ENCODE data around the gene APH1B. TPM values are rescaled to one million over a fixed set of nuclear protein-coding genes. Genes with fewer than 3 reads are reported as not detected.

The APH1B gene
- total and polyA plus RNA-seq, 9 of the 15 experiments (the other 6 are each of a cell fraction or from before 2014, with no cell fraction given): 5.1 to 9.7 (median 7.0) TPM

GRCh38 chr15:63318344-63318743 is 40.9 kb downstream of the APH1B start:
- Histone ChIP-seq H3K79me2 (ENCODE audit: control insufficient read depth, insufficient read depth, low read length) (no peaks in the 10 kb centered on the region), H3K9me3 (replicated peaks; ENCODE audit: control insufficient read depth, insufficient read depth, low read depth, low read length) (no peaks in the 10 kb centered on the region), H3K4me2 (ENCODE audit: insufficient read depth, low read length) (no peak overlapping the region), H3K27ac (ENCODE audit: extremely low read depth, low read depth, low read length) (no peak overlapping the region), H3K36me3 (ENCODE audit: control insufficient read depth, insufficient read depth, low read length) (no peaks in the 10 kb centered on the region), H3K27me3 (ENCODE audit: control insufficient read depth in 2 of 2, insufficient read depth in 2 of 2, low read length in 2 of 2) (no peaks in the 10 kb centered on the region), H2AFZ (ENCODE audit: low read depth, low read length) (no peak overlapping the region), H3K9ac (ENCODE audit: insufficient read depth in 1 of 2, low read depth in 2 of 2, low read length in 2 of 2) (no peak overlapping the region), H3K9me1 (ENCODE audit: control insufficient read depth, insufficient read depth, low read length) (no peaks in the 10 kb centered on the region), H4K20me1 (replicated peaks; ENCODE audit: control insufficient read depth, insufficient read depth, low read length) (no peaks in the 10 kb centered on the region), H3K4me3 (no peak overlapping the region), H3K4me1 (replicated peaks in 1 of 2; ENCODE audit: control insufficient read depth in 2 of 2, insufficient read depth in 2 of 2, low read length in 2 of 2) (peaks cover 0 to 6% of the 10 kb centered on the region in 2 experiments; a peak in 1 of 5 replicates)
- no peak for DNase-seq (ENCODE audit: extremely low read depth in 1 of 4, low spot score in 3 of 4)
- no peak for ATAC-seq
- intact Hi-C loops (cut with micrococcal nuclease): no loop called here
- ChIA-PET POLR2A (no interaction called here), CTCF (ENCODE audit: low intra/inter-chr PET ratio) (no interaction called here)
- 48% methylated on average over 4 of the region's 4 CpGs for WGBS (ENCODE audit: insufficient coverage, low coverage, missing lambda C conversion rate)
- no peak for FAIRE-seq
- in situ Hi-C loops (cut with MboI): no loop called here
- BruUV-seq (replicated peaks): no TSS peak
- TF ChIP-seq SRSF9 (IDR thresholded peaks at IDR 0.05; ENCODE audit: borderline replicate concordance, low read depth, low read length) (no peak), ZNF696 (CRISPR knock-in tag; conservative IDR thresholded peaks at IDR 0.05) (no peak), KDM5B (IDR thresholded peaks at IDR 0.05; ENCODE audit: insufficient replicate concordance, low read depth, low read length) (no peak), OTX1 (CRISPR knock-in tag; IDR thresholded peaks at IDR 0.05) (no peak), ZBTB7A (IDR thresholded peaks at IDR 0.05; ENCODE audit: borderline replicate concordance, control insufficient read depth, low read depth, low read length) (no peak), PBX2 (CRISPR knock-in tag; IDR thresholded peaks at IDR 0.05; ENCODE audit: low read depth) (no peak), PBX2 (tag; conservative IDR thresholded peaks at IDR 0.05; ENCODE audit: low read depth) (no peak), PCBP2 (IDR thresholded peaks at IDR 0.05; ENCODE audit: low read depth, low read length, poor library complexity, severe bottlenecking) (no peak), IRF9 (tag; IDR thresholded peaks at IDR 0.05) (no peak), TRIM28 (IDR thresholded peaks at IDR 0.05) (no peak), BRCA1 (IDR thresholded peaks at IDR 0.05) (no peak), BRCA1 (CRISPR knock-in tag; IDR thresholded peaks at IDR 0.05) (no peak), CHD1 (IDR thresholded peaks at IDR 0.05; ENCODE audit: low read length) (no peak), ZNF316 (IDR thresholded peaks at IDR 0.05) (no peak), NRF1 (conservative IDR thresholded peaks at IDR 0.05 in 1 of 2, IDR thresholded peaks at IDR 0.05 in 1 of 2) (no peak), POLR2AphosphoS2 (IDR thresholded peaks at IDR 0.05; ENCODE audit: low read length) (no peak), ZNF184 (CRISPR knock-in tag; IDR thresholded peaks at IDR 0.05) (no peak), SIRT6 (IDR thresholded peaks at IDR 0.05; ENCODE audit: low read depth, low read length) (no peak), HSF4 (CRISPR knock-in tag; IDR thresholded peaks at IDR 0.05; ENCODE audit: borderline replicate concordance) (no peak), CBX1 (IDR thresholded peaks at IDR 0.05; ENCODE audit: low read depth) (no peak), U2AF1 (optimal IDR thresholded peaks at IDR 0.05; ENCODE audit: low read depth, low read length) (no peak), DACH1 (IDR thresholded peaks at IDR 0.05; ENCODE audit: partially characterized antibody) (no peak)
